Activated naive CD8-positive, alpha-beta T cell treated with anti-CD3 and anti-CD28 coated beads, Interleukin-2, amount 50 U/mL, for 24 hours (primary cell): ENCODE measurements around the gene HOXA11.

Experiments used
- ATAC-seq: fragments of 150-1000 bp; cut with Tn5 transposase; one replicate; pipeline ENCODE4 v1.10.0; 2021
- DNase-seq: peaks from one replicate; pipeline ENCODE4 v3.0.0; 2021
- H3K27ac Mint-ChIP-seq: one replicate; pipeline ENCODE4 v1.8.0; 2021; ENCODE audit warnings: mild to moderate bottlenecking, mixed read lengths
- H3K27me3 Mint-ChIP-seq: one replicate; pipeline ENCODE4 v1.8.0; 2021; ENCODE audit warnings: mixed read lengths
- H3K36me3 Mint-ChIP-seq: one replicate; pipeline ENCODE4 v1.8.0; 2021; ENCODE audit warnings: low read depth, mixed read lengths
- H3K4me1 Mint-ChIP-seq: one replicate; pipeline ENCODE4 v1.8.0; 2021; ENCODE audit warnings: mixed read lengths
- H3K4me3 Mint-ChIP-seq: one replicate; pipeline ENCODE4 v1.8.0; 2021; ENCODE audit warnings: mild to moderate bottlenecking, moderate library complexity, mixed read lengths
- H3K9me3 Mint-ChIP-seq: one replicate; pipeline ENCODE4 v1.8.0; 2021; ENCODE audit warnings: mixed read lengths

The HOXA11 gene

DNA sequence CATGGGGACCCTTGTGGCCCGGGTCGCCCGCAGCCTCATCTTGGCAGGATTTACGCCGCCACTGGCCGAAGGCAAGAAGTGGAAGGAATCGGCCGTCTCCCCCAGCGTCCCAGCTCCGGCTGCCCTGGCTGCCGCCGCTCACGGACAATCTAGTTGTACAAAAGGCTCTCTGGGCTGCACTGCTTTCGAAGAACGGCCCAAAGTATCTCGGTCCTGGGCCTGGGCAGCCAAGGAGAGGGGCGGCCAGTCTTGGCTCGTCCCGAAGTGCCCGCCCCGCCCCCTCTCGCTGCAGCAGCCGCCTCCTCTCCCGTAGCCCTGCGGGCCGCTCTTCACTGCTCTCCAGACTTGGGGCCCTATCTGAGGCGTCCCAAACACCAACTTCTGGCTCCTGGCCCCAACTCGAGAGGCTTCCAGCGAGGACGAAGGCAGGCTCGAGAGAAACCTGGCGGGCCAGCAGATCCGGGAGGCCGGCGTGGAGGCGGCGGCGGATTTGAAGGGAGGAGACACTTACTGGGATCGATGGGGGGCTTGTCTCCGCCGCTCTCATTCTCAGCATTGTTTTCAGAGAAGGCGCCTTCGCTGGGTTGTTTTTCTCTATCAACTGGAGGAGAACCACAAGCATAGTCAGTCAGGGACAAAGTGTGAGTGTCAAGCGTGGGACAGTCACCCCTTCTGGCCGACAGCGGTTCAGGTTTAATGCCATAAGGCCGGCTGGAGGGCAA, 20.5 kb downstream of the HOXA11 start:
- H3K36me3 Mint-ChIP-seq, result no peaks in the 10 kb centered on the region
- peaks cover 25% of the 10 kb centered on the region for H3K4me1 Mint-ChIP-seq
- no peak for ATAC-seq
- peaks cover 80% of the 10 kb centered on the region for H3K27me3 Mint-ChIP-seq
- H3K4me3 Mint-ChIP-seq, result peak overlapping the region; percentile 26
- H3K9me3 Mint-ChIP-seq, result no peaks in the 10 kb centered on the region
- peak overlapping the region; percentile 14 for H3K27ac Mint-ChIP-seq
- no peak for DNase-seq

DNA sequence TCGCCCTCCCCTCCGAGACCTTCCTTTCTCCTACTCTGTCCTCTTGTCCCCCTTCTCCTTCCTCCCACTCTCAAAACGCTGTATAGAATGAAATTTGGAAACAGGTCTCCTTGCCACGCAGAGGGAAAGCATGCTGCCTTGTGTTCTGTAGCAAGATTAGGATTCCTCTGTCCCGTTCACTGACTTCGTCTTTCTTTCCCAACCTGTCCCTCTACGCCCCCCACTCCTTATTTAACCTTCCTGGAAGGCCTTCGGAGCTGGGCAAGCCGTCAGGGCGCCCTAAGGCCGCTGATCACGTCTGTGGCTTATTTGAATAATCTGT, 21.0 kb downstream of the HOXA11 start:
- Mint-ChIP-seq H3K27ac (no peak overlapping the region), H3K4me3 (no peak overlapping the region)

DNA sequence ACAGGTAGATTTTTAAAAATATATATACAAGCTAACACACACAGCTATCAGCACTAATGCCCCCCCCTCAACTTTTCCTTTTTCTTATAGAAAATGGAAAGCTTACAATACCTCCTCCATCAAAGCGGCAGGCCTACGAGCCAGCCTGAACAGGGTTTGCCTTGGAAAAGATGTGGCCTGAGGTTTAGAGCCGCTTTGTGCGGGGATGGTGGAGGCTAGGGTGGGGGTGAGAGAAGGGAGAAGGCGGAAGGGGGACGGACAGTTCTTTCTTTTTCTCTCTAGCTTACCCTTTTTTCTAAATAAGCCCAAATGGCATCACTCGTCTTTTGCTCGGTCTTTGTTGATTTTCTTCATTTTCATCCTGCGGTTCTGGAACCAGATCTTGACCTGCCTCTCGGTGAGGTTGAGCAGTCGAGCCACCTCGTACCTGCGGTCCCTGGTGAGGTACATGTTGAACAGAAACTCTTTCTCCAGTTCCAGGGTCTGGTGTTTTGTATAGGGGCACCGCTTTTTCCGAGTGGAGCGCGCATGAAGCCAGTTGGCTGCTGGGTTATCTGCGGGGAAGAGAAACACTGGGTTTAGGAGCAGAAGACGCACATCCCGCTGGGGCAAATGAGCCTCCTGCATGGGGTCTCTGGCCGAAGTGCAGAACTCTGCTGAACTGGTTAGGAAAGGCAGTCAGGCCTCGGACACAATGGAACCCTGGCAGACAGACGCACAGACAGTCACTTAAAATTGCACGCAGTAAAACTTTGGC, 21.6 kb downstream of the HOXA11 start:
- Mint-ChIP-seq H3K36me3 (no peaks in the 10 kb centered on the region), H3K27me3 (peaks cover 84% of the 10 kb centered on the region), H3K27ac (no peak overlapping the region), H3K4me3 (no peak overlapping the region), H3K4me1 (peaks cover 23% of the 10 kb centered on the region), H3K9me3 (no peaks in the 10 kb centered on the region)
- no peak for ATAC-seq
- no peak for DNase-seq

More for the DNA sequence above, 21.0 kb downstream of the HOXA11 start:
- Mint-ChIP-seq H3K9me3 (no peaks in the 10 kb centered on the region), H3K27me3 (peaks cover 84% of the 10 kb centered on the region), H3K36me3 (no peaks in the 10 kb centered on the region), H3K4me1 (peaks cover 25% of the 10 kb centered on the region)
- no peak for DNase-seq
- no peak for ATAC-seq

DNA sequence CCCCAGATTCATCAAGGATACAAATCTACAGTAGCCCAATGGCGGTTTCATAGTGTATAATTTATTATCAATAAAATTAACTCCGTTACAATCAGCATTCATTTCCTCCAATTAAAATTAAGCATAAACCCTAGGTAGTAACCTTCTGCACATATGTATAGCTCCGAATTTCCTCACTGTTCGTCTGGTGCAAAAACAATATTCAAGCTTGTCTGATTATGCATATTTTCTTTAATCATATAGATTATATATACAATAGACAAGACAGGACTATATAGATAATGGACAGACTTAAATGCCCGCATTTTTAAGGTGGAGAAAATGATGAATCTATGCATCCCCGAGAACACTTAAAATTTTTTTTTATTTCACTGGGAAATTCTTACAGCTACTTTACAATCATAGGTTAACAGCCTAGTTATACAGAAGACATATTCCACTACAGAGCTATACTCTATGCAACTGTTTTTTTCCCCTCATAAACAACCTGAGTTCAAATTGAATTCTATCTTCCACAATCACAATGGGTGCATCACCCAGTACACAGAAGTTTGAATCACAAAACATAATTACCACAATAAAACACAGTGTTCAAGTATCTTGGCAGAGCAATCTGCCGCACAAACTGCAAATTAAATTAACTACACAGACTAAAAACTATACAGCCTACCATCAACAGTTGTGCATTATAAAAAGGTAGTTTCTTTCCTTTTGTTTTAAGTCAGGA, 22.3 kb downstream of the HOXA11 start:
- no peak for ATAC-seq
- no peaks in the 10 kb centered on the region for H3K9me3 Mint-ChIP-seq
- H3K4me1 Mint-ChIP-seq, result peaks cover 30% of the 10 kb centered on the region
- H3K27ac Mint-ChIP-seq, result no peak overlapping the region
- H3K36me3 Mint-ChIP-seq, result no peaks in the 10 kb centered on the region
- peaks cover 84% of the 10 kb centered on the region for H3K27me3 Mint-ChIP-seq
- no peak overlapping the region for H3K4me3 Mint-ChIP-seq
- no peak for DNase-seq

DNA sequence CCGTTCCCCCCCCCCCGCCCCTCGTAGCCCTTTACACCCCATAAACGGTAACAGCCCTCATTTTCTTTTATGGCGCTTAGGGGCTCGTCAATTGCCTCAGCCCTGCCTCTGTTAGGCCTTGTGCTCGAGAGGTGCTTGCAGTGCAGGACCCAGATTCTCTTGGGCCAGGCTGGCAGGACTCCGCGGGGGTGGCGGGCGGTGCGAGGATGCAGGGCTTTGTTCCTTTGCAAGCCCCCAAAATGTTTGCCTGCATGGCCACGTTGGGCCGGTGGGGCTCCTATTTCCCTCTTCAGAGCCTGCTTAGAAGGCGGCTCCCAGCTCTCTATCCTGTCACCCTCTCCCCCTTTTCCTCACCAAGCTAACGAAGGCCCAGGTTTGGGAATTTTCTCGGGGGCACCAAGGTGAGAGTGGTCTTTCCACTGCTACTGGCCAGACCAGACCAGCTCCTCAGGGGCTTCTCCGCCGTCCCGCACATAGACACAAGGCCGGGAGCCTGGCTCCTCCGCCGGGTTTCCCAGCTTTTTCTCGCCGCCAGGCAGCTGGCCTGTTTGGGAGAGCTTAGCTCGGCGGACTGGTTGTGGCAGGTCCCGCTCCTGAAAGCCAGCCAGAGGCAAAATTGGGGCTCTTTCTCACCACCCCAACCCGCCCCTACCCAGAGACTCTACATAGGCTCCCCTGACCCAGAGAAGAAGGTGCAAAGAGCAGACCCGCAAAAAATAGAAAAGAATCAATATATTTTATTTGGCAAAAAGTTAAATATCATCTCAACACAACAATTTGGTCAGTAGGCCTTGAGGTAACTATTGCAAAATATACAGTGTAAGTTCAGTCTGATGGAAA, 23.1 kb downstream of the HOXA11 start:
- H3K27ac Mint-ChIP-seq, result no peak overlapping the region
- H3K4me1 Mint-ChIP-seq, result peaks cover 34% of the 10 kb centered on the region
- H3K36me3 Mint-ChIP-seq, result no peaks in the 10 kb centered on the region
- peaks cover 84% of the 10 kb centered on the region for H3K27me3 Mint-ChIP-seq
- DNase-seq (no peak), ATAC-seq (no peak)
- H3K9me3 Mint-ChIP-seq, result no peaks in the 10 kb centered on the region
- H3K4me3 Mint-ChIP-seq, result peak overlapping the region; percentile 2

DNA sequence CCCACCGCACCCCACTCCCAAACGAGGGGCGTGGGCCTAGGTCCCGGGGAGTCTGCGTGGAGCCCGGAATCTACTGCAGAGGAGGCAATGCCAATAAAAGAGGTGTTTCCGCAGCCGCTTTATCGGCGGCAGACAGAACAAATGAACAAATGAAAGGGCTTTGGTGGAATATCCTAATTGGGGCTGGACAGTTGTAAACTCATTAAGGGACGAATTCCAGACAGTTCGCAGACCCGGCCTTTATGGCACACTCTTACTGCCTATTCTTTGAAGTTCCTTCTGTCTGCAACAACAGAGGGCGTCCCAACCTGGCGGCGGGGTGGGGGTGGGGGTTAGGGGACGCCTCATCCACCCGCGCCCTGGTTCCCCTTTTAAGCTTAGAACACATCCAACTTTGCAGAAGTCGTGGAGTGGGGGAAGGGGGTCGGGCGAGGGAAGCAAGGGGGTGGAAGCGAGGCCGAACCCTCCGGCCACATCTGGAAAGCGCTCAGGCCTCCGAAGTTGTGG, 23.8 kb downstream of the HOXA11 start:
- H3K4me1 Mint-ChIP-seq, result peaks cover 38% of the 10 kb centered on the region
- H3K36me3 Mint-ChIP-seq, result no peaks in the 10 kb centered on the region
- H3K27me3 Mint-ChIP-seq, result peaks cover 82% of the 10 kb centered on the region
- H3K27ac Mint-ChIP-seq, result no peak overlapping the region
- no peaks in the 10 kb centered on the region for H3K9me3 Mint-ChIP-seq
- H3K4me3 Mint-ChIP-seq, result peak overlapping the region; percentile 61
- ATAC-seq (no peak), DNase-seq (no peak)

DNA sequence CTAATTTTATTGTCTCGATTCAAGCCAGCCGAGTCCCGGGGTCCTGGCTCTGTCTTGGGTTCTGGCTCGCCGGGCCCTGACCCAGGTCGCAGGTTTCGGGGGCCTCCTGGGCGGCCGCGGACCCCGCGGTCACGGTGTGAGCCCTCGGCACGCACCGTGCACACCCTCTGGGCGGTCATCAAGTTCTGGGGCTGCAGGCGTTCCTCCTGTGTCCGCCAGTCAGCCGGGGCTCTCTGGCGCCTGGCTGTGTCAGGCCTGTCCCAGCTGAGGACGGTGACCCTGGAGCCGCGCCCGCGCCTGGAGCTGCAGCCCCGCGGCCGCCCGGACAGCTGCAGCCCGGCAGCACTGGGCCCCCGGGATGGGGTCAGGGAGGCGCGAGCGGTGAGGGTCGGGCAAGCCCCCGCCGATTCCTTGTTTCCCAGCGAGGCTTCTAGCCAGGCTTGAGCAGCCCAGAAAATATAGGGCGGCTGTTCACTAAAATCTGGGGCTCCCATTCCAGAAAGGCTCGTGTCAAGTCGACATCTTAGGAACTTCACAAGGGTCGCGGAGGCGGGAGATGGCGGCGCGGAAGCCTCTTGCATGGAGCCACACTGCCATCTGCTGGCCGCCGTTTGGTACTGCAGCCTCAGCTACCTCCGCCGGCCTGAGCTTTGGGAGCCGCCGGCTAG, 24.4 kb downstream of the HOXA11 start:
- H3K27ac Mint-ChIP-seq, result no peak overlapping the region
- H3K4me1 Mint-ChIP-seq, result peaks cover 36% of the 10 kb centered on the region

DNA sequence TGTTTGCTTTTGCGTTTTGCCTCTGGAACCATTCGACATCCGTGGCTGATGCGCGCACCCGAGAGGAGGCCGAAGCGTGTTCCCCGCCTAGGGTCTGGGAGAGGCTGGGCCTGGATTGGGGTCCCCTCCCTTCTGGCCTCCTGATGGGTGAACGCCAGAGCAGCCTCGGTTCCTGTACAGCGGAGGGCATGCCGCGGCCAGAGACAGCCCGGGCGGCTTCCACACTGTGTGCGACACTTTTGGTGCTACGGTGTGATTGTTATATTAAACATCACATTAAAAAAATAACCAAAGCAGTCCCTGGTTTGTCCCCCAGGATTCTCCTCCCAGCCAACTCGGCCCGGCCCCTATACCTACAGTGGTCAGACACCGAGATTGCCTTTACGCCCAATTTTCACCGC, 24.9 kb downstream of the HOXA11 start:
- no peak overlapping the region for H3K27ac Mint-ChIP-seq
- DNase-seq (no peak), ATAC-seq (no peak)
- H3K9me3 Mint-ChIP-seq, result no peaks in the 10 kb centered on the region
- H3K36me3 Mint-ChIP-seq, result no peaks in the 10 kb centered on the region
- peaks cover 38% of the 10 kb centered on the region for H3K4me1 Mint-ChIP-seq
- peak overlapping the region; percentile 50 for H3K4me3 Mint-ChIP-seq
- H3K27me3 Mint-ChIP-seq, result peaks cover 84% of the 10 kb centered on the region

More for the DNA sequence above, 24.4 kb downstream of the HOXA11 start:
- Mint-ChIP-seq H3K27me3 (peaks cover 83% of the 10 kb centered on the region), H3K9me3 (no peaks in the 10 kb centered on the region), H3K4me3 (peak overlapping the region; percentile 61), H3K36me3 (no peaks in the 10 kb centered on the region)
- DNase-seq (peak; percentile 90), ATAC-seq (peak; percentile 60)

DNA sequence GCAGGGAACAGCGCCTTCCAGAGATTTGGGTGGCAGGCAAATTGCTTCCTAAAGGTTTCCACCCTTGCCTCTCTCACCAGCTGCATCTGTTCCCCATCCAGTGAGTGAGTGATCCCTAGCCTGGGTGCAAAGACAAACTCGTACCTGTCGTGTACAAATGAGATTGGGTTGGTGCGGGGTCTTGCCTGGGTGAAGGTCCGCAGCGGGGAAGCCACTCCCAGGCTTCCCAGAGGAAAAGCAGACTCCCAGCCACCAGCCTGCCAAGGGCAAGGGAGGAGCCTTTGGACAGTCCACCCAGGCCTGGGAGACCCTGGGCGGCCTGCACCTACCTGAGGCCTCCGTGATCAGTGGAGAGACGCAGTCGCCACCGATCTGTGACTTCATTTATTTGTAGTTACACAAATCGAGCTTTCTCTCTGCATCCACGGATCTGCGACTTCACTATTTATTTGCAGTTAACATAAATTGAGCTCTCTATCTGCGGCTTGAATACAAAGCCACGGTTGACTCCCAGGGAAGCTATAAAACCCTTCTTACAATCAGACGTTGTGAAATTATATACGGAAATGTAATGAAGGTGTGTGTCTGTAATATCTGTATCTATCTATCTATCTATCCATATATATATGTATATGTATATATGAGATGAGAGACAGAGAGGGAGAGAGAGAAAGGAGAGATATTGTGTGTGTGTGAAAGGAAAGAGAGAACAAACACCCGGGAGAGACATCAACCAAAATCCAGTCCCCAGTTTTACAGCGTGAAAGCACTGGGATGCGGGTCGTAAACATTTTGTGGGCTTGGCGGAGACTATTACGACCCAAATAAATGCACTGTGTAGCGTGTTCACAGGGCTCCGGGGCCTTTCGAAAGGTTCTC, 25.5 kb downstream of the HOXA11 start:
- Mint-ChIP-seq H3K9me3 (no peaks in the 10 kb centered on the region), H3K36me3 (peaks cover 1% of the 10 kb centered on the region), H3K27me3 (peaks cover 87% of the 10 kb centered on the region), H3K4me3 (peak overlapping the region; percentile 50), H3K4me1 (peaks cover 45% of the 10 kb centered on the region), H3K27ac (no peak overlapping the region)
- ATAC-seq, result no peak
- DNase-seq, result no peak

DNA sequence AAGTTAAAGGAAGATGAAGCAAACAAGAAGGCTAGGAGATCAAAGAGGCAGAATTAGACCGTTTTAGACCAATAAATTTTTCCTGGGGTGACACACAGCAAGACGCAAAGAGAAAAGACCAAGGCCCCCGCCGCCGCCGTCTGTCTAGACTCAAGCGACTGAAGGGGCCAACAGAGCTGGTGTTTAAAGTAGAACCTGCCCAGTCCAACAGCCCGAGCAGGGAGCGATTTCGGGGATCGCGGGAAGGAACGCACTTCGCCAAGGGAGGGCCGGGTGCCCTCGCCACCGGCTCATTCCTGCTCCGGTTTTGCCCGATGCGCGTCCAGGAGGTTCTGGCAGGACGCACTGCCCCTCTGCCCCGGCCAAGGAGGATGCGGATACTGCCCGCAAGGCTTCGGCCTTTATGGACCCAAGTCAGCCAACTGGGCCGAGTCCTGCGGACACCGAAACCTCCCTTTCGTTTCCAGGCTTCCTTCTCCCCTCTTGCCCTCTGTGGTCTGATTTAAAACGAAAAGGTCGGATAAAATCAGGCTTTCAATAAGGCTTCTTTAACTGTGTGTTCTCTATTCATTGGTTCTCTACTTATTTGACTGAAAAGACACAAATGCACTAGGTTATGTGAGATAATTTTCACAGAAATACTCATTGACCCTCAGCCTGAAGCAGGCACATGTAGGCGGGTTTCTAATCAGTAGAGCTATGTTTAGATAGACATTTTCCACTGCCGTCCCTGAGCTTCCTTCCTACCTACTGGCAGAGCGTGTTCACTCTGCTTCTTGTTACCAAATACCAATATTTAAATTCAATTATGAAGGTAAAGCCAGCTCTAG, 26.4 kb downstream of the HOXA11 start:
- no peak overlapping the region for H3K4me3 Mint-ChIP-seq
- peak overlapping the region; percentile 19 for H3K27ac Mint-ChIP-seq
- H3K4me1 Mint-ChIP-seq, result peaks cover 44% of the 10 kb centered on the region
- peaks cover 1% of the 10 kb centered on the region for H3K36me3 Mint-ChIP-seq
- peaks cover 88% of the 10 kb centered on the region for H3K27me3 Mint-ChIP-seq
- no peaks in the 10 kb centered on the region for H3K9me3 Mint-ChIP-seq
- no peak for ATAC-seq
- DNase-seq, result no peak

DNA sequence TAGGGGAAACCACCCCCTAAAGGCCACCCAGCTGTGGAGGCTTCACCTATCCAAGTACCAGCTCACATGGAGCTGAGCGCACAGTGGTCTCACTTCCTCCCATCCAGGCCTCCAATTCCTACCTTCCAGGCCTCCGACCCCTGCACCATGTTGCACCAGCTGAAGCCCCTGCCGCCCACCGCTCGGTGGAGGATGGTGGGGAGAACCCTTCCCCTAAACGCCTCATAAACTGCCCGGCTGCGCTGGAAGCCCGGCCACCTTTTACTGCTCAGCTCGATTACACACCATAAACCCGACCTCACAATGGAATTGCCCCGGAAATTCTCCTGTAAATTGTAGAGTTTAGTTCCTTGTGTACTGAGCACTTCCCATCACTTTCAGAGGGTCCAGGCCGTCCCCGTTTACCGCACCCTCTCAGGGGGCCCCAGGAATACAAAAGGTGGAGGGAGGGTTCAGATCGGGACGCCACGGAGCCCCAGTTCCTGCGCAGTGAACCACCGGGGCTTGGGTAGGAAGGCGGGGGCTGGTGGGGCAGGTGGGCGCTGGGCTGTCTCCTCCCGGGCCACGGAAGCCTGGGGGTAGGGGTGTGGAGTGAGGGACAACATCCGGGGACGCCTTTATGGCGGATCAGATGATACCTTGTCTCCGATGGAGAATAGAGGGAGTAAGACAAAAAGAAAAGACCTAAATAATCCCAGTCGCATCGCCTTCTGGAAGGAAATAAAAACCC, 27.2 kb downstream of the HOXA11 start:
- no peak for DNase-seq
- peak overlapping the region; percentile 19 for H3K27ac Mint-ChIP-seq
- H3K27me3 Mint-ChIP-seq, result peaks cover 88% of the 10 kb centered on the region
- ATAC-seq, result no peak
- H3K9me3 Mint-ChIP-seq, result no peaks in the 10 kb centered on the region
- H3K4me3 Mint-ChIP-seq, result peak overlapping the region; percentile 16
- H3K4me1 Mint-ChIP-seq, result peaks cover 44% of the 10 kb centered on the region
- peaks cover 1% of the 10 kb centered on the region for H3K36me3 Mint-ChIP-seq
